Measurements from ENCODE around the gene SLAMF9.

- TF ChIP-seq POLR2A (IDR thresholded peaks at IDR 0.05; ENCODE audit: low read length) (no peak), CTCF (IDR thresholded peaks at IDR 0.05) (no peak), E2F6 (IDR thresholded peaks at IDR 0.05; ENCODE audit: borderline replicate concordance, low read depth) (no peak), REST (IDR thresholded peaks at IDR 0.05) (no peak), PBX3 (IDR thresholded peaks at IDR 0.05) (no peak), RNF2 (IDR thresholded peaks at IDR 0.05; ENCODE audit: borderline replicate concordance, low read depth) (no peak), KDM5A (IDR thresholded peaks at IDR 0.05) (no peak), MAFK (IDR thresholded peaks at IDR 0.05; ENCODE audit: partially characterized antibody) (no peak), CEBPB (IDR thresholded peaks at IDR 0.05) (no peak), KDM1A (IDR thresholded peaks at IDR 0.05; ENCODE audit: low read depth) (no peak), EHF (CRISPR knock-in tag; IDR thresholded peaks at IDR 0.05) (no peak), NR3C1 (IDR thresholded peaks at IDR 0.05) (no peak)
These were observed 18.7 kb downstream of the SLAMF9 start for GRCh38 chr1:159935305-159935704.

All from A549 (cell line).